ENCODE results near the gene F2RL2. TPM values are rescaled to one million over a fixed set of nuclear protein-coding genes. Genes with fewer than 3 reads are reported as not detected.

Gene F2RL2
- total and polyA plus RNA-seq, 10 of the 15 experiments (the other 5 are each of a cell fraction or from before 2014, with no cell fraction given), result 0.03 to 0.24 (median 0.08) TPM; not detected in 5

- TF ChIP-seq, protein P1, sequence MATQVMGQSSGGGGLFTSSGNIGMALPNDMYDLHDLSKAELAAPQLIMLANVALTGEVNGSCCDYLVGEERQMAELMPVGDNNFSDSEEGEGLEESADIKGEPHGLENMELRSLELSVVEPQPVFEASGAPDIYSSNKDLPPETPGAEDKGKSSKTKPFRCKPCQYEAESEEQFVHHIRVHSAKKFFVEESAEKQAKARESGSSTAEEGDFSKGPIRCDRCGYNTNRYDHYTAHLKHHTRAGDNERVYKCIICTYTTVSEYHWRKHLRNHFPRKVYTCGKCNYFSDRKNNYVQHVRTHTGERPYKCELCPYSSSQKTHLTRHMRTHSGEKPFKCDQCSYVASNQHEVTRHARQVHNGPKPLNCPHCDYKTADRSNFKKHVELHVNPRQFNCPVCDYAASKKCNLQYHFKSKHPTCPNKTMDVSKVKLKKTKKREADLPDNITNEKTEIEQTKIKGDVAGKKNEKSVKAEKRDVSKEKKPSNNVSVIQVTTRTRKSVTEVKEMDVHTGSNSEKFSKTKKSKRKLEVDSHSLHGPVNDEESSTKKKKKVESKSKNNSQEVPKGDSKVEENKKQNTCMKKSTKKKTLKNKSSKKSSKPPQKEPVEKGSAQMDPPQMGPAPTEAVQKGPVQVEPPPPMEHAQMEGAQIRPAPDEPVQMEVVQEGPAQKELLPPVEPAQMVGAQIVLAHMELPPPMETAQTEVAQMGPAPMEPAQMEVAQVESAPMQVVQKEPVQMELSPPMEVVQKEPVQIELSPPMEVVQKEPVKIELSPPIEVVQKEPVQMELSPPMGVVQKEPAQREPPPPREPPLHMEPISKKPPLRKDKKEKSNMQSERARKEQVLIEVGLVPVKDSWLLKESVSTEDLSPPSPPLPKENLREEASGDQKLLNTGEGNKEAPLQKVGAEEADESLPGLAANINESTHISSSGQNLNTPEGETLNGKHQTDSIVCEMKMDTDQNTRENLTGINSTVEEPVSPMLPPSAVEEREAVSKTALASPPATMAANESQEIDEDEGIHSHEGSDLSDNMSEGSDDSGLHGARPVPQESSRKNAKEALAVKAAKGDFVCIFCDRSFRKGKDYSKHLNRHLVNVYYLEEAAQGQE (IDR thresholded peaks at IDR 0.05; ENCODE audit: low read depth, low read length), result no peak
- TF ChIP-seq, protein P2, sequence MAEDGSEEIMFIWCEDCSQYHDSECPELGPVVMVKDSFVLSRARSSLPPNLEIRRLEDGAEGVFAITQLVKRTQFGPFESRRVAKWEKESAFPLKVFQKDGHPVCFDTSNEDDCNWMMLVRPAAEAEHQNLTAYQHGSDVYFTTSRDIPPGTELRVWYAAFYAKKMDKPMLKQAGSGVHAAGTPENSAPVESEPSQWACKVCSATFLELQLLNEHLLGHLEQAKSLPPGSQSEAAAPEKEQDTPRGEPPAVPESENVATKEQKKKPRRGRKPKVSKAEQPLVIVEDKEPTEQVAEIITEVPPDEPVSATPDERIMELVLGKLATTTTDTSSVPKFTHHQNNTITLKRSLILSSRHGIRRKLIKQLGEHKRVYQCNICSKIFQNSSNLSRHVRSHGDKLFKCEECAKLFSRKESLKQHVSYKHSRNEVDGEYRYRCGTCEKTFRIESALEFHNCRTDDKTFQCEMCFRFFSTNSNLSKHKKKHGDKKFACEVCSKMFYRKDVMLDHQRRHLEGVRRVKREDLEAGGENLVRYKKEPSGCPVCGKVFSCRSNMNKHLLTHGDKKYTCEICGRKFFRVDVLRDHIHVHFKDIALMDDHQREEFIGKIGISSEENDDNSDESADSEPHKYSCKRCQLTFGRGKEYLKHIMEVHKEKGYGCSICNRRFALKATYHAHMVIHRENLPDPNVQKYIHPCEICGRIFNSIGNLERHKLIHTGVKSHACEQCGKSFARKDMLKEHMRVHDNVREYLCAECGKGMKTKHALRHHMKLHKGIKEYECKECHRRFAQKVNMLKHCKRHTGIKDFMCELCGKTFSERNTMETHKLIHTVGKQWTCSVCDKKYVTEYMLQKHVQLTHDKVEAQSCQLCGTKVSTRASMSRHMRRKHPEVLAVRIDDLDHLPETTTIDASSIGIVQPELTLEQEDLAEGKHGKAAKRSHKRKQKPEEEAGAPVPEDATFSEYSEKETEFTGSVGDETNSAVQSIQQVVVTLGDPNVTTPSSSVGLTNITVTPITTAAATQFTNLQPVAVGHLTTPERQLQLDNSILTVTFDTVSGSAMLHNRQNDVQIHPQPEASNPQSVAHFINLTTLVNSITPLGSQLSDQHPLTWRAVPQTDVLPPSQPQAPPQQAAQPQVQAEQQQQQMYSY (CRISPR knock-in tag; IDR thresholded peaks at IDR 0.05), result no peak
These were observed 21.7 kb downstream of the F2RL2 start (continued) for GRCh38 chr5:76601470-76601869.

- Histone ChIP-seq H3K27me3 (replicated peaks in 1 of 2; ENCODE audit: control insufficient read depth in 2 of 2, insufficient read depth in 2 of 2, low read length in 1 of 2) (no peaks in the 10 kb centered on the region), H3K36me3 (ENCODE audit: control insufficient read depth in 2 of 2, insufficient read depth in 2 of 2, low read length in 1 of 2) (0 out of 4 replicates have a peak, but pooled peaks cover 0 to 3% of the 10 kb centered on the region in 2 experiments), H3K79me2 (ENCODE audit: control insufficient read depth, insufficient read depth, low read length) (no peaks in the 10 kb centered on the region), H3K4me2 (ENCODE audit: control insufficient read depth, insufficient read depth) (no peak overlapping the region), H3K4me3 (no peak overlapping the region), H3K9me3 (replicated peaks; ENCODE audit: control insufficient read depth, insufficient read depth, low read length) (no peaks in the 10 kb centered on the region), H2AFZ (ENCODE audit: control insufficient read depth, low read depth, low read length) (no peak overlapping the region), H3K27ac (ENCODE audit: control insufficient read depth, insufficient read depth) (no peak overlapping the region), H3K9ac (ENCODE audit: control insufficient read depth, insufficient read depth, low read length) (no peak overlapping the region), H3K4me1 (ENCODE audit: control insufficient read depth, insufficient read depth, low read length) (no peaks in the 10 kb centered on the region), H4K20me1 (ENCODE audit: control insufficient read depth, insufficient read depth) (no peaks in the 10 kb centered on the region)
- 73% methylated on average over 4 of the region's 4 CpGs for WGBS (ENCODE audit: insufficient coverage, insufficient replicate concordance, low lambda C conversion rate, missing lambda C conversion rate)
- DNase-seq (ENCODE audit: low read depth, low spot score) (no peak), ATAC-seq (no peak), FAIRE-seq (no peak)
- in situ Hi-C loops (cut with MboI), result loop anchor here (5.0 kb wide), 1 partner anchor 42 kb away; no protein-coding TSS in a partner anchor
- ChIA-PET RAD21 (ENCODE audit: unreplicated experiment) (interaction anchor here (0.9 to 12.9 kb wide), 6 partner anchors 17 to 176 kb away, joined by 3 to 166 read pairs (median 13); no protein-coding TSS in a partner anchor), SMC1A (ENCODE audit: uncharacterized antibody, unreplicated experiment) (interaction anchor here (0.6 to 8.7 kb wide), 25 partner anchors 9 to 477 kb away, joined by 3 to 154 read pairs (median 4); no protein-coding TSS in a partner anchor), CTCF (interaction anchor here (1.0 to 8.5 kb wide), 15 partner anchors 9 to 416 kb away, joined by 3 to 239 read pairs (median 5); no protein-coding TSS in a partner anchor), POLR2A (interaction anchor here (0.6 kb wide), 1 partner anchor 174 kb away, joined by 3 read pairs; no protein-coding TSS in a partner anchor)
- intact Hi-C loops (cut with micrococcal nuclease; ENCODE audit: unreplicated experiment), result loop anchor here (1.0 to 5.0 kb wide), 3 partner anchors 116 to 267 kb away; partner anchors contain the start of gene F2R
- no TSS peak for BruUV-seq (replicated peaks)
- TF ChIP-seq JUNB (IDR thresholded peaks at IDR 0.05) (no peak), TCF7 (IDR thresholded peaks at IDR 0.05; ENCODE audit: borderline replicate concordance) (no peak)
These were observed 22.5 kb downstream of the F2RL2 start for GRCh38 chr5:76600716-76601115.
